Ovary (tissue), 3 donors: ENCODE measurements around the gene SLC24A4.

Experiments used
- CTCF ChIP-seq, 3 donors: fragments of 450-650 bp in 2 of 3; fragments of 200-600 bp in 1 of 3; IDR thresholded peaks; one replicate each; pipeline versions ENCODE4 v1.5.1 to v1.8.0; 2016 to 2022; ENCODE audit warnings: antibody characterized with exemption in 3 of 3, mild to moderate bottlenecking in 1 of 3
- POLR2A ChIP-seq: fragments of 450-650 bp; IDR thresholded peaks from one replicate; pipeline ENCODE4 v1.6.1; 2017; ENCODE audit warnings: antibody characterized with exemption, mild to moderate bottlenecking, moderate library complexity
- donor health status: DM: no; HTN: no; CAD: no.

- TF ChIP-seq CTCF (IDR thresholded peaks at IDR 0.05) (no peak), POLR2A (no peak)
Measured at GRCh38 chr14:92443741-92444140, 120.8 kb downstream of the SLC24A4 start.
